GM19240 (cell line): ENCODE measurements around the gene OR5F1.

Source experiments
- DNase-seq: peaks from one replicate; pipeline ENCODE4 v3.0.0; 2011; ENCODE audit warnings: low spot score; ENCODE audit not compliant: insufficient read length

The OR5F1 gene

GRCh38 chr11:55994525-55994924 is at the start of gene OR5F1:
Gene OR5F1 (minus strand): TSS chr11:55994625. CDS start chr11:55994625, 0 bp downstream.
- no peak for DNase-seq

DNA sequence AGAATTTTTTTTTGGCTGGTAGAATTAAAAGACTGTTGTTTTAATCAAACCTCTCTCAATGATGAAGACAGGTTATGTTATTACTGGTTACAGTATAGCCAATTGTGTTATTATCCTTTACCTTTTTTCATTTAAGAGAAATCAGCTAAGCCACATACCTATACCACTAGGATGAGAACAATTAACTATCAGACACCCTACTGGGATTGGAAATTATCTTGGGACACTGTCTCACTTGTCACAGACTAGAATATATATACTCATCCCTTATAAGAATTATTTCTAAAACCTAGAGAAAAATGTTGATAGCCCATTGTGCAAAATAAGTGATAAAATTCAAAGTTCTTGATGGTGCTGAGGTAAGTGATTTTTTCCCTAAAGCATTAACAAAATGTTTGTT is 32.9 kb upstream of the OR5F1 start, which contains the start of gene OR5AS1:
OR5AS1 (plus strand) TSS at position 301 of the 400 bp plus-strand sequence. CDS start 2,765 bp downstream, outside the sequence.
- no peak for DNase-seq

DNA sequence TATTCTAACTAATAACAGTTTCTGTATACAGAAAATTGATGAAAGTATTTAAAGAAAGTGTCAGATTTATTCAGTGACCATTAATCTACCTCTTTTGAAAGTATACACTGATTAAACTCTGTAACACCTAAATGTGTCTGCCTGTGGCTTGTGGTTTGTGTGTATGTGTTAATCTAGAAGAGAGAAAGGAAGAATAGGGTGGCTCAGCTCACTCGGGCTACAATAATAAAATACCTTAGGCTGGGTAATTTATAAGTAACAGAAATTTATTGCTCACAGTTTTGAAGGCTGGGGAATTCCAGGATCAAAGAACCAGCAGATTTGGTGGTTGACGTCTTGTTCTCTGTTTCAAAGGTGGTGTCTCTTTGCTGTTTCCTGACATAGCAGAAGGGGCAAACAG is 19.4 kb upstream of the OR5F1 start:
- DNase-seq = no peak

GRCh38 chr11:56010716-56011115 is 16.3 kb upstream of the OR5F1 start:
- no peak for DNase-seq

GRCh38 chr11:55970935-55971334 is 23.5 kb downstream of the OR5F1 start:
- no peak for DNase-seq

DNA sequence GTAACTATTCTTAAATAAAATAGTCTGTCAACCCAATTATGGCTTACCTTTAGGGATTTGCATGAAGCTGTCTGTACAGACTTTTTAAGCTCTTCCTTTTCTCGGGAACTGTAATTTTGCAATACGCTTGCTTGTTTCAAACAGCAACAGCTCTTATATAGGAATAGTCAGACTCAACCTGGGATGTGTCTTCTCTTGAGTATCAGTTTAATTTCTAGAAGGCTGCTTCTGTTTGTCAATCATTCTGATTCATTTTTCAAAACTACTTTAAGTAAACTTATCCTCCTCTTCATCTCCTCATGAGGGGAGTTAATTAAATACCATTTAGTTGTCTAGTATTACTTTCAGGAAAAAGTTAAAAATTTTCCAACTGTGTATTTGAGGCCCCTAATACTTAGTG is 24.6 kb downstream of the OR5F1 start, which contains the start of gene OR10AG1:
OR10AG1 (minus strand) TSS at position 101 of the 400 bp plus-strand sequence; CDS start at position 63, 38 bp downstream.
- no peak for DNase-seq

DNA sequence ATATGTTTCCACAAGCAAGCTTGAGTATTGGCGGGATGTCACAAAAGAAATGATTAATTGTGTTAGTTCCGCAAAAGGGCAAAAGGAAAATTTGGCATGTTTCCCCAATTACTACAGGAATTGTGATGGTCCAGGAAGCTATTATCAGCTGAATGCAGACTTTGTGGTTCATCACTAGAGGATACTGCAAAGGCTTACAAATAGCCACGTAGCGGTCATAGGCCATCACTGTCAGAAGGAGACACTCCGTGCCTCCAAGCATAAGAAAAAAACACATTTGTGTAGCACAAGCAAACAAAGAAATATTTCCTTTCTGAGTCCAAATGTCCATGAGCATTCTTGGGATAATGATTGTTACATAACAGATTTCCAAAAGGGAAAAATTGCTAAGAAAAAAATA is 26.5 kb downstream of the OR5F1 start:
- no peak for DNase-seq

DNA sequence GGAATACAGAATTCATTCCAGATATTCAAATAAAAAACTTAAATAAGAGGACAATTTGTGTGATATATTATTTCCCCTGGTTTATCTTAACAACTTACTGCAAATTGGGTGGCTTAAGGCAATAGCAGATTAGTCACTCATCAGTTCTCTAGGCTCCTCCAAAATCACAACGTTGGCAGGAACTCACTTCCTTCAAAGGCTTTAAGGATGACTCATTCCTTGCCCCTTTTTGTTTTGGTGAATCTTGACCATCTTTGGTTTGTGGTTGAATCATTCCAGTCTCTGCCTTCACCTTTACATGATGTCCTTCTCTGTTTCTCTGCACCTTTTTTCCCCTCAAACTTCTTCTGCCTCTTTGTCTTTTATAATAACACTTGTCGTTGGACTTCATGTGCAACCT is 28.0 kb downstream of the OR5F1 start:
- DNase-seq = no peak

GRCh38 chr11:55956521-55956920 is 37.9 kb downstream of the OR5F1 start:
- DNase-seq = no peak

GRCh38 chr11:55949330-55949729 is 45.1 kb downstream of the OR5F1 start:
- DNase-seq = no peak
